NCI-H2107 treated with DMSO at 0.1 percent for 48 hours (cell line): ENCODE results near the gene IL1RAPL2.
"Not testable (repeated sequence)": the region's sequence is repeated elsewhere in the genome, so short reads cannot be mapped to it uniquely, and the experiment has no call there.

Experiments used
- DNase-seq: peaks from one replicate; lab custom pipeline; 2025; ENCODE audit not compliant: unreplicated experiment; lab: John Stamatoyannopoulos, UW

The IL1RAPL2 gene

DNA sequence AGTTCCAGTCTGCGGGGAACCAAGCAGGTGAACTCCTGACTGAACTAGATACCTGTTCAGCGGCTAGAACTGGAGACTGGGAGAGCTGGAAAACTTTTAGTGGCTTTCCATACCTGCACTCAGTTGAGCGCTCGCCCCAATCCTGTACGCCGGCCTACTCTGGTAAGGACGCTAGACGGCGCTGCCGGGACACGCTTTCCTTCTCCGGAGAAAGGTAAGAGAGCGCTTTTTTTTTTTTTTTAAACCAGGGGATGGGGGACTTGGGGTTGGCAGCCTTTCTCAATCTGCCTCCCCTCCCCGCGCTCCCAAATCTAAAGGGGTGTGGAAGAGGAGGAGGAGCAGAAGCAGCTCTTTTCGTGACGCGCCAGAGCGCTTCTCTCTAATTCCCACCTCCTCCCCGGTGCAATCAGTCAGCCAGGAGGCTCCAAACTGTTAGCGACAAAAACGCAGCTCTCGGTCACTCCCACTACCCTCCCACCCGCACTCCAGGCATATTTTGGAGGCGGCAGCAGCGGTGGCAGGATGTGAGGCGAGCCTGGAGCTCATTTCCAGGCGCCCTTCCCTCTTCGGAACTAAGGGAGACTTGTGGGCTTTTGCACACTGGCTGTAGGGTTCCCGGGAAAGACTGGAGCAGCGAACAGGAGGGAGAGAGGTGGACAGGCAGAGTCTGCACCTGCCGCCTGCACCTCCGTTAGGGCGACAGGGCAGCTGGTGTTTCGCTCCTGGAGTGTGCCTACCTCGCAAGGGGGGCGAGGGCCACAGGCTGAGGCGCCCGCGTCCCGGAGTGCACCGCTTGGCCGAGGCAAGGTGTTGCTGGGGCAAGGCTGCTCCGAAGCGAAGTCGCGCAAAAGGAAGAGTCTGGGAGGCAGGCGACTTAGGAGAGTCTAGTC, at the start of gene IL1RAPL2:
Gene IL1RAPL2, plus strand, starts transcription at position 409 of the 890 bp plus-strand sequence.
- DNase-seq: no peak

- no peak for DNase-seq
Measured at GRCh38 chrX:104522386-104522785, 43.6 kb upstream of the IL1RAPL2 start.

- DNase-seq: no peak
Measured at GRCh38 chrX:104523858-104524257, 42.1 kb upstream of the IL1RAPL2 start.

GRCh38 chrX:104539081-104539480, 26.9 kb upstream of the IL1RAPL2 start:
- no peak for DNase-seq

DNA sequence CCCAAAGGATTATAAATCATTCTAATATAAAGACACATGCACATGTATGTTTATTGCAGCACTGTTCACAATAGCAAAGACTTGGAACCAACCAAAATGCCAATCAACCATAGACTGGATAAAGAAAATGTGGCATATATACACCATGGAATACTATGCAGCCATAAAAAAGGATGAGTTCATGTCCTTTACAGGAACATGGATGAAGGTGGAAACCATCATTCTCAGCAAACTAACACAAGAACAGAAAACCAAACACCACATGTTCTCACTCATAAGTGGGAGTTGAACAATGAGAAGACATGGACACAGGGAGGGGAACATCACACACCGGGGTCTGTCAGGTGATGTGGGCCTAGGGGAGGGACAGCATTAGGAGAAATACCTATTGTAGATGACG, 23.6 kb upstream of the IL1RAPL2 start:
- not testable (repeated sequence) for DNase-seq

- no peak for DNase-seq
Measured at GRCh38 chrX:104564335-104564734, 1.7 kb upstream of the IL1RAPL2 start.

DNA sequence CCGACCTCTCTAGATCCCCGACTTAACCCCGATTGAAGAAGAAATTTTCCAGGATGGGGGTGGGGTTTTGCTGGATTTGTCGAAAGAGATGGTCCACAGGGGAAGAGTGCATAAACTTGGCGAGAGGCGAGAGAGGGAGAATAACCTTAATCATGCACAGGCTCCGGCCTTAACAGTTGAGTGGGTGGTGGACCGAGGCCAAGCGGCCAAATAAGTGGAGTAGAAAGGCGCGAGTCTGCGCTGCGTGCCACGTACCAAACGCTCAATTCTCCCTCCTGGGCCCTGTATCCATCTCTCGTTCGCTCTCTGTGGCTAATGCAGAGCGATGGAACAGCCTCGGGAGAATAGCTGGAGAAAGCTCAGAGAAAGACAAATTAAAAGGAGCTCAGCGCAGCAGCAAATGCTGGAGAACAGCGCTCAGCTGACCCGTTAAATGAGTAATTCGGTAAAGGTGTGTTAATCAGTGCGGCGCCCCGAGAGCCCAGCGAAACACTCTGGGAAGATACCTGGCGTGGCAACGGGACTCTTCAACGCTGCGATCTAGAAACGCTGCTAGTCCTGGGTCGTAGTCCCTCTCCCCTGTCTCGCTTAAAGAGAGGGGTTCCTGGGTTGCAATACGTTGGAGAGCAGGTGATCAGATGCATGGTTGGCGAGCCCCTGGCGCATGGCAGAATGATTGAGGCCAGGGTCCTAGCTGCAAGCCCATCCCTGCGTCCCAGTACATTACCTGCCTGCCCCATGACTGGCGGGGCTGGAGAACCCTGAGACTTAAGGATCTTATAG, 887 bp upstream of the IL1RAPL2 start:
- no peak for DNase-seq

DNA sequence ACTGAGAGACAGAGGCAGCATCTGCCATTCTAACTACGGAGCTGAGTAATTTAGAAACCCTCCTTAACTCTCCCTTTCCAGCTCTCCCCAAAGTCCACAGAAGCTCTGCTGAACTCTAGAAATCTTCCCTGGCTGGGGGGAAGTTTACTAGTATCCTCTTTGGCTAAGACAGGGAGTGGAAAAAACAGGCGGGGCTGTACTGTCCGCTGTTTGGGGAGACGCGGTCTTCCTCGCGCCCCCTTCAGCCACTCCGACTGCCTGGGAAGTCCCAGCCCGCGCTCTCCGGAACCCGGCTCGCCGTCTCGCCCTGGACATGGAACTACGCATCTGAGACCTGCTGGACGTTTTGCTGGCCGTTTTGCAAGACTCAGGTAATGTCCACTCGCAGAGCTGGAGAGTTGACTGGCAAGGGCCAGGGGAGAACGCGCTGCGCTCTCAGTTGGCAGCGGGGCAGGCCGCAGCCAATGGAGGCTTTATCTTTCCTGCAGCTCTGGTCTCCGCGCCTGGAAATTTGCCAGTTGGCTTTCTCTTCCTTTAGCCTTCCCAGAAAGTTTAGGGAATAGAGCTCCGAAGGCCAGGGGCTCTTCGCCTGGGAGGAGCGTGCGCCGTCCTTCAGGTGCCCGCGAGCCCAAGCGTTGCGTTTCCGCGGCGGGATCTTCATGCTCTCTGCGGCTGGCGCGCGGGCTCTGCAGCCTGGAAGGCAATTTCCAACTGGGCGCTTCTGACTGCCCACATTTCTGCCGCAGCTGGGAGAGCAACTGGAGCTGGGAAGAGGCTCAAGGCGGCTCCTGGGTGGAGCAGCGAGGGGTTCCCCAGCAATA, 892 bp downstream of the IL1RAPL2 start:
- no peak for DNase-seq

DNA sequence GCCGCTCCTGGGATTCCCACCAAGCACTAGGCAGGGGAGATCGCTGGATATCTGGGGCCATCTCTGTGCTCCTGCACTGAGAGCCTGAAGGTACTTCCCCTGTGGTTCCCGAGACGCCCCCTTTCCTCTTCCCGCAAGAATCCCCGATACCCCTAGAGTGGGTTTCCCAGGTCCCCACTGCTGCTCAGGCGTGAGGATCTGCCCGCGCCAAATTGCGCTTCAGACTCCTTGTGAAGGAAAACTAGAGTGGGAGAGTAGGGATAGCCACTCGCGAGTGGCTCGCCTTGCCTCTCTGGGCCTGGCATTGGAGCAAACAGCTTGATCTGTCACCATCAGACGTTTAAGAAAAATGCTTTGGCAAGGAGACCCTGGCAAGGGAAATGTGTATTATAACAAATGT, 1.5 kb downstream of the IL1RAPL2 start:
- no peak for DNase-seq

DNA sequence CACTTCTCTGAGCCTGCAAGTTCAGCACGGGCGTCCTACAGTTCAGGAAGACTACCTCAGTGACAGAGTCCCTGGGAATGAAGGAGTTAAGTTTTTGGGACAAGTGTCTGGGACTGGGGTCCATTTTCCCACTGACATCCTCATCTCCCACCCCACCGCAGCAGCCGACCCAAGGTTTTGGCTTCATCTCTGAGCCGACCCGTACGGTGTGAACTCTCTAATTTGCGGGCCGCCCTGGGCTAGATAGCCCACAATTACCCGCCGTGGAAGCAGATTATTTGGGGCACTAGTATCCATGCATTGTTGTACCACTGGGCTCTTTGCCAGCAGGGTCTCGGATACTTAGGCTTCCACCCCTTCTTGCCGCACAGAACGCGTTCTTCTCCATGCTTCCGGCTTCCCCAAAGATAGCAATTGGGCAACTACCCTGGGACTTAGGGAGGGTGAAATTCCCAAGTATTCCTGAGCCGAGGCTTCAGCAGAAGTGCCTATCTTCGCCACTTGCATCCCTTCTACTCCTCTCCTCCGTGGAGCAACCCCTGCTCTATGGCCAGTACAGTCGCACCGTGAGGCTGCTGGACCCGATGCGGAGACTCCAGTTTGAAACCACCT, 2.4 kb downstream of the IL1RAPL2 start:
- no peak for DNase-seq

DNA sequence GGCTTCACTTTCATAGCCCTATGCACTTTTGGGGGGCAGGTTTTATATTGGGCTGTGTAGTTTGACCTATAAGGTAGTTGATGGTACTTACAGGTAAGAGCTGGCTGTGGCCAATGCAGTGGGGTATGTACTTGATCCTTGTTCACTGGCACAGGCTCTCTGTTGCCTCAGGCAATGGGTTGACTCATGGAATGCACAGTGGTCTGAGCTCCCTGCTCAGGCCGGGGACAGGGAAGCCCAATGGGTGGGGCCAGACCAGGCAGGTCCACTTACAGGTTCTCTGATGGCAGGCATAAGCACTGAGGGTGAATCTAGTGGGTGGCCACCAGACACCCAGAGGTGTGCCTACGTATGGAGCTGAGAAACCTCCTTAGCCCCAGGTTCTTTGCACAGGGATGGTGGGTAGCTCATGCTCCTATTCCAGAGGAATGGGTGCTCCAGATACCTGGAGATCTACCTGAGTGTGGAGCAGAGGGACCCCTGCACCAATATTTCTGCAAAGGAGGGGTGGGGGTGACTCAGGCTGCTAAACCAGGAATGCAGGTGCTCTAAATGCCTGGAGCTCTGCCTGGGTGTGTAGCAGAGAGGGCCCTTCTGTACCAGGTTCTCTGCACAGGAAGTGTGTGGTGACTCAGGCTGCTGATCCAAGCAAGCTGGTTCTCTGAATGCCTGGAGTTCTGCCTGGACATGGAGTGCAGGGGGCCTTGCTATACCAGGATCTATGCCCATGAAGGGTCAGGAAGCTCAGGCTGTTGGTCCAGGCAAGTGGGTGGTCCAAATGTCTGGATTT, 52.3 kb downstream of the IL1RAPL2 start:
- no peak for DNase-seq

DNA sequence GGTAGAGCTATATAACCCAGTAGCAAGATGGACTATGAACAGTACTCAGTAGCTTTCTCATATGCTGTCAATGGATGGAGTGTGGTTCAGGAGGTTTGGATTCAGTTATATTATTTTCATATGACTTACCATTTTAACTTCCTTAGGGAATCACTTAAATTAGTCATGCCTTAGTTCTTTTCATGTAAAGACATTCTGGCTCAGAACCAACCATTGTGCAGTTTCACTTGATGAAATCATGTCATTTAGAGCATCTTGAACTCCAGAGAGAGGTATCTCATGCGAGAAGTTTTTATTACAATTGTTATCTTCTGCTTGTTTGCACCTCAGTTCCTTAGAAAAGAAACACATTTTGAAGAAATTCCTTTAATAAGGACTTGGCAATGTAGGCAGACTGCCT, 55.8 kb downstream of the IL1RAPL2 start:
- no peak for DNase-seq

- DNase-seq: no peak
Measured at GRCh38 chrX:104641176-104641575, 75.2 kb downstream of the IL1RAPL2 start.

- DNase-seq: no peak
Measured at GRCh38 chrX:104647084-104647483, 81.1 kb downstream of the IL1RAPL2 start.

DNA sequence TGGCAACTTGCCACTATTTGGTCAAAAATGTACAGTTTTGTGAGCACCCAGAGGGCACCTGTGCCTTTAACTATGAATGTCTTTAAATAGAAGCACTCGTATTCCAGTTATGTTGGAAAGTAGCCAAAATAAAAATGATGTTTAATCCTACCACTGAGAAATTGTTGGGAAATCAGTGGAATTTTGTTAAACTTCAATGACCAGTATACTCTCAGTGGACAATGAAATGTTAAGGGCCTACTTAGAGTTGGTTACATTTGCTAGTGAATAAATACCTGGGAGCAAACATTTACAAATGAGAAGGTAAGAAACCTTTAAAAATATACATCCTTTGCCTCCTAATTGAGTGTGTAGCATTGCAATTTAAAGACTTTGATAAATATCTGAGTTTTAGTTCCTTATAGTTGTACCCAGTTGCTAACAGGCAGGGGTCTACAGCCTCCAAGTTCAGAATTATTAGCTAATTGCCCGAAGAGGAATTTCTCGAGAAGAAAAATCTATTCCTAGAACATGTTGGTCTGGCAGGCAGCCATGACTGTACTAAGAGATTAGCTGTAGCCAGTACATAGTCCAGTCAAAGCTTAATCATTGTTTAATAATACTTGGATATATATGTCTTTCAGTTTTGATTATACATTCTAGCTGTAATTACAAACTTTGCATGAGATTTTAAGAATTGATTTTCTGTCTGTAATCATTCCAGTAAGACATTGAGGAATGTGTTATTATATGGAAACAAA, 93.2 kb downstream of the IL1RAPL2 start:
- DNase-seq: no peak

- DNase-seq: no peak
Measured at GRCh38 chrX:104660092-104660491, 94.1 kb downstream of the IL1RAPL2 start.

DNA sequence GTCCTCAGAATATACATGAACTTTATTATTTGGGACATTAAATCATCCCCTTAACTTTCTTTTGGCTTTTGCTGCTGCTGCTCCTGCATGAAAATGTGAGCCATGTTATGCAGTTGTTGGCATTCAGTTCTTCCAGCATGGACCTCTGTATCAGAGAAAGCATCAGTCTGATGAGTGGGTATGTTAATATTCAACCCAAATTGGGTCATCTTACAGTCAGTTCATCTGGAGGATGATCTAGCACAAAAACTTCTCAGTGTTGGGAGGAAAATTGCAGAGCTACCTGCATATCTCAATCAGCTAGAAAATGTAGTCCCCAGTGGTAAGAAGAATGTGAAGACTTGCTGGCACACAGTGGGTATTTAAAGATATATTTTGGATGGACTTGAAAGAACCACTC, 96.7 kb downstream of the IL1RAPL2 start:
- no peak for DNase-seq

- DNase-seq: no peak
Measured at GRCh38 chrX:104665691-104666090, 99.7 kb downstream of the IL1RAPL2 start.

- no peak for DNase-seq
Measured at GRCh38 chrX:104668550-104668949, 102.6 kb downstream of the IL1RAPL2 start.
